ENCODE data around the gene ITGA1.

ITGA1 gene

DNA sequence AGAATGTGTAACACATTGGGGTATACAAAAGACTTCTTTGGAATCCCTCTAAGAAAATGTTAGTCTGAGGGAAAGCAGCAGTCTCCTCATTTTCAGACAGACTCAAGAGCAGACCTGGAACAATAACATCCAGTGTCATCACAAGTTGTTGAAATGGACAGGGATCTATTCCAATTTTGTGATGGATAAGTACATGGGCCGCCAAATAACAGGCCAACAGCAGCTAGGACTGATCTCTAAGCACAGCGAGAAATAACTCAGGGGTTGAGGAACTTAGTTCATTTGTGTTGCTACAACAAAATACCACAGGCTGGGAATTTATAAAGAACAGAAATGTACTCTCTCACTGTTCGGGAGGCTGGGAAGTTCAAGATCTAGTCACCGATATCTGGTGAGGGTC is 193.8 kb downstream of the ITGA1 start:
- H3K9me3 Mint-ChIP-seq: peaks cover 24% of the 10 kb centered on the region
- H3K27me3 Mint-ChIP-seq (ENCODE audit: low read depth, poor library complexity): peaks cover 29% of the 10 kb centered on the region
- H3K27ac Mint-ChIP-seq: no peak overlapping the region
- no peak for DNase-seq
- TF ChIP-seq, protein P1, sequence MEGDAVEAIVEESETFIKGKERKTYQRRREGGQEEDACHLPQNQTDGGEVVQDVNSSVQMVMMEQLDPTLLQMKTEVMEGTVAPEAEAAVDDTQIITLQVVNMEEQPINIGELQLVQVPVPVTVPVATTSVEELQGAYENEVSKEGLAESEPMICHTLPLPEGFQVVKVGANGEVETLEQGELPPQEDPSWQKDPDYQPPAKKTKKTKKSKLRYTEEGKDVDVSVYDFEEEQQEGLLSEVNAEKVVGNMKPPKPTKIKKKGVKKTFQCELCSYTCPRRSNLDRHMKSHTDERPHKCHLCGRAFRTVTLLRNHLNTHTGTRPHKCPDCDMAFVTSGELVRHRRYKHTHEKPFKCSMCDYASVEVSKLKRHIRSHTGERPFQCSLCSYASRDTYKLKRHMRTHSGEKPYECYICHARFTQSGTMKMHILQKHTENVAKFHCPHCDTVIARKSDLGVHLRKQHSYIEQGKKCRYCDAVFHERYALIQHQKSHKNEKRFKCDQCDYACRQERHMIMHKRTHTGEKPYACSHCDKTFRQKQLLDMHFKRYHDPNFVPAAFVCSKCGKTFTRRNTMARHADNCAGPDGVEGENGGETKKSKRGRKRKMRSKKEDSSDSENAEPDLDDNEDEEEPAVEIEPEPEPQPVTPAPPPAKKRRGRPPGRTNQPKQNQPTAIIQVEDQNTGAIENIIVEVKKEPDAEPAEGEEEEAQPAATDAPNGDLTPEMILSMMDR (IDR thresholded peaks at IDR 0.05): no peak
- H3K36me3 Mint-ChIP-seq (ENCODE audit: low read depth): peaks cover 6% of the 10 kb centered on the region
- no peaks in the 10 kb centered on the region for H3K4me1 Mint-ChIP-seq
- H3K4me3 Mint-ChIP-seq: no peak overlapping the region

DNA sequence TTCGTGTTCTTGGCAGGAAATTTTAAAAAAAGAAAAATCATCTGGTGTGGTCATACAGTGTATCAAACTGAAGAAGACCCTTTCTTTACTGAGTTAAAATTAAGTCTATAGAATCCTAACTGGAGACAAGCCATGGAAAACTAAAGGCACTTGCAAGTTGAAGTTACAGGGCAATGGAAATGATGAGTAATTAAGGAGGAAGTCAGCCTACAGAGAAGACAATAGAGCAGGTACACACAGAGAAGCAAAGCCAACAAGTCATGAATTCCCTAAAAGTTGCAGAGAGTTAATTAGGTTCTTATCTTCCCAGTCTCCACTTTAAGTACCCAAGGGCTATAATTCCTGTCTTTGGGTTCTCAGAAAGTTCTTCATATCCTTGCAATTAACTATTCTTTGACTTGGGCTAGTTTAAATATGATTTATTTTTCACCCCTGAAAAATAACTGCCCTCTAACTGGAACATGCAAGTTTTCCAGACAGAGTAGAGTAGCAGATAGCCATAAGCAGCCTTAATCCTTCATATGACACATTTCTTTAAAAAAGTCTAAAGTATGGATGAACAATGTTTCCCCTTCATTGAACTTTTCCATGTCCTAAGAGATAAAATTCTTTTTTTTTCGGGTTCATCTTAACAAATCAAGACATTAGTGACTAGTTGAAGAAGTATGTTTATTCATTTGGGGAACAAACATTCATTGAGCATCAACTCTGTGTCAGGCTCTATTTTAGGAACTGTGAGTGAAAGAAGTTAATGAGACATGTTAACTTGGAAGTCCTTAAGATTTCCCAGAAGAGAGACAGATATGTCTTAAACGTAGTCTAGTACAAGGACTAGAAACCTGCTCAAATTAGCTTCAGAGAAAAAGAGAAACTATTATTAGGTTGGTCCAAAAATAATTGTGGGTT is 196.3 kb downstream of the ITGA1 start:
- no peak overlapping the region for H3K4me3 Mint-ChIP-seq
- peaks cover 52% of the 10 kb centered on the region for H3K27me3 Mint-ChIP-seq (ENCODE audit: low read depth, poor library complexity)
- TF ChIP-seq, protein P1 (IDR thresholded peaks at IDR 0.05): no peak
- H3K27ac Mint-ChIP-seq: no peak overlapping the region
- peaks cover 10% of the 10 kb centered on the region for H3K36me3 Mint-ChIP-seq (ENCODE audit: low read depth)
- H3K9me3 Mint-ChIP-seq: peaks cover 21% of the 10 kb centered on the region
- DNase-seq: no peak
- no peaks in the 10 kb centered on the region for H3K4me1 Mint-ChIP-seq

DNA sequence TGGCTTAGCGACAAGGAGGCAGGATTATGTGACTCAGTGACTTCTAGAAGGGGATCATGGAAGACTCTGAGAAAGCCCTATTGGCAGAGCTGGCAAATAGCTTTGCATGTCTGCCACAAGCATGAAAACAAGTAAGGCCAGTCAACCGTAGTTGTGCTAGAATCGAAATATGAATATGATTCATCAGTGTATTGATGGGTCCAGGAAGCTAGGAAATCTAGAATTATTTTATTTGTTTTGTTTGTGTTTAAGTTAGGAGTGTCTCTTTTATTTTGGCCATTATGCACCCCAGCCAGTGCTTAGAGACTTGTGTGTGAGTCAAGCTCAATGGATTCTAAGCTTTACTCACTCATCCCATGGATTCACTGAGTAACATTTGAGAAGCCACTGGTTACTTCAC is 197.6 kb downstream of the ITGA1 start:
- peaks cover 61% of the 10 kb centered on the region for H3K27me3 Mint-ChIP-seq (ENCODE audit: low read depth, poor library complexity)
- H3K9me3 Mint-ChIP-seq: peaks cover 19% of the 10 kb centered on the region
- H3K27ac Mint-ChIP-seq: no peak overlapping the region
- TF ChIP-seq, protein P1 (IDR thresholded peaks at IDR 0.05): no peak
- H3K4me3 Mint-ChIP-seq: no peak overlapping the region
- H3K4me1 Mint-ChIP-seq: peaks cover 5% of the 10 kb centered on the region
- H3K36me3 Mint-ChIP-seq (ENCODE audit: low read depth): peaks cover 10% of the 10 kb centered on the region
- DNase-seq: no peak

DNA sequence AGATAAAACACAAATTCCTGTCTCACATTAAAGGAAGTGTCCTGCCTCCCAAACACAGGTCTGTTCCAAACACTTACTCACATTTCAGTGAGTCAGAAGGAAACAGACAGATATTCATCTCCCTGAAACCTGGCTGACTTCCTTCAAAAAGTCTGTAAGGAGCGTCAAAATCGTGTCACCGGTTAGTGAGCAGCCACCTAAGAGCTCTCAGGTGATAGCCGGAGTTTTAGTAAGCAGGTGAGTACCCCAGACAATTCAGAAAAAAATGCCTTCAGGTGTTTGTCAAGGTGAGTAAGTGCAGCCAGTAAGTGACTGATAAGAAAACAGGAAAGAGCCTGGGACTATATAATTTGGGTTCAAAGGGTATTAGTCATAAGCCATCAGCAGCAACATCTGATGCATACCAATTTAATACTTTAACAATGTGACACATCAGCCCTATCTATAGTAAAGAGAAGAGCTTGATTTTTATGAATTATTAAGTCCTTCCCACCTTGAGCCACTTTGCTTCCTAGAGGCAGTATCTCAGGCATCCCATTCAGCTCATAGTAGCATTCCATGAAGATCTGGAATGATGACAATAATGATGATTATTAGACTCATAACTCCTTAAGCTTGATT is 200.1 kb downstream of the ITGA1 start:
- Mint-ChIP-seq H3K36me3 (ENCODE audit: low read depth) (peaks cover 10% of the 10 kb centered on the region), H3K9me3 (peaks cover 19% of the 10 kb centered on the region), H3K27me3 (ENCODE audit: low read depth, poor library complexity) (peaks cover 82% of the 10 kb centered on the region), H3K4me3 (no peak overlapping the region), H3K4me1 (peaks cover 6% of the 10 kb centered on the region), H3K27ac (no peak overlapping the region)
- TF ChIP-seq, protein P1 (IDR thresholded peaks at IDR 0.05): no peak
- no peak for DNase-seq

DNA sequence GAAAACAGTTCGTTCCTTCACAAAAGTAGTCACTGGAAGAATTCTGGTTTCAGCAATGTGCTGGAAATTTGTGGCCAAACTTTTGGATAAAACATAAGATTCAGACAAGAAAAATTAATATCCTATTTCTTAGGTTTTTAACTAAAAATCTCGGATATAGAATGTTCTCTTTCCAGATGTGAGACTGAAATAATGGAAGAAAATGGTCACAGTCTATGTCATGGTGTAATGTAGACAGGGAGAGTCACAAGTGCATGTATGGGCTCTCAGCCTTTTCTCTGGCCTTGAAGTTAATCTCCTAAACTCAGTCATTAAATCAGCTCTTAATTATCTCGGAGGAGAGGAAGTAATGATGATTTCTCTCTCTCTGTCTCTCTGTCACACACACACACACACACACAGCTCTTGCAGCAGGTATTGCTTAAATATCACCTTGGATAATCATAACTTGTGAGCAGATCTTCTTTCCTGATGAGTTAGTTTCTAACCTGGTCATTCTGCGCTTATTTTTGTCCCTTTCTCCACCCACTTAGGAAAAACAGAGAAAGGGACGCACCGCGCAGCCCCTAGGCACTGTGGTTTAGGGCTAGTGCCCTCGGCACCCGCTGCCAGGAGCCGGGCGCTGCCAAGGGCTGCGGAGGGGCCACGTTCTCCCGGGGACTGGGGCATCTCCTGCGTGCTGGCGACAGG is 200.8 kb downstream of the ITGA1 start:
- Mint-ChIP-seq H3K9me3 (peaks cover 19% of the 10 kb centered on the region), H3K27ac (no peak overlapping the region), H3K36me3 (ENCODE audit: low read depth) (peaks cover 10% of the 10 kb centered on the region), H3K27me3 (ENCODE audit: low read depth, poor library complexity) (peaks cover 89% of the 10 kb centered on the region), H3K4me1 (peaks cover 6% of the 10 kb centered on the region), H3K4me3 (peak overlapping the region; percentile 77)
- DNase-seq: no peak
- TF ChIP-seq, protein P1 (IDR thresholded peaks at IDR 0.05): no peak

Measured in nephron progenitor cell (in vitro differentiated cells).